ENCODE data around the gene SLC32A1. TPM values are rescaled to one million over a fixed set of nuclear protein-coding genes. Genes with fewer than 3 reads are reported as not detected.

The SLC32A1 gene
- total RNA-seq, 4 donors from 2014 or later = not detected

- Histone ChIP-seq H3K4me3 (no peak overlapping the region), H3K9me3 (no peaks in the 10 kb centered on the region), H3K4me1 (no peaks in the 10 kb centered on the region), H3K36me3 (no peaks in the 10 kb centered on the region), H3K27ac (no peak overlapping the region), H3K27me3 (peaks cover 0 to 23% of the 10 kb centered on the region in 2 donors)
- TF ChIP-seq EP300 (IDR thresholded peaks at IDR 0.05) (no peak), POLR2A (IDR thresholded peaks at IDR 0.05) (no peak)
- TF ChIP-seq, protein P1, sequence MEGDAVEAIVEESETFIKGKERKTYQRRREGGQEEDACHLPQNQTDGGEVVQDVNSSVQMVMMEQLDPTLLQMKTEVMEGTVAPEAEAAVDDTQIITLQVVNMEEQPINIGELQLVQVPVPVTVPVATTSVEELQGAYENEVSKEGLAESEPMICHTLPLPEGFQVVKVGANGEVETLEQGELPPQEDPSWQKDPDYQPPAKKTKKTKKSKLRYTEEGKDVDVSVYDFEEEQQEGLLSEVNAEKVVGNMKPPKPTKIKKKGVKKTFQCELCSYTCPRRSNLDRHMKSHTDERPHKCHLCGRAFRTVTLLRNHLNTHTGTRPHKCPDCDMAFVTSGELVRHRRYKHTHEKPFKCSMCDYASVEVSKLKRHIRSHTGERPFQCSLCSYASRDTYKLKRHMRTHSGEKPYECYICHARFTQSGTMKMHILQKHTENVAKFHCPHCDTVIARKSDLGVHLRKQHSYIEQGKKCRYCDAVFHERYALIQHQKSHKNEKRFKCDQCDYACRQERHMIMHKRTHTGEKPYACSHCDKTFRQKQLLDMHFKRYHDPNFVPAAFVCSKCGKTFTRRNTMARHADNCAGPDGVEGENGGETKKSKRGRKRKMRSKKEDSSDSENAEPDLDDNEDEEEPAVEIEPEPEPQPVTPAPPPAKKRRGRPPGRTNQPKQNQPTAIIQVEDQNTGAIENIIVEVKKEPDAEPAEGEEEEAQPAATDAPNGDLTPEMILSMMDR (IDR thresholded peaks at IDR 0.05) = no peak
- no peak for DNase-seq (ENCODE audit: low spot score in 2 of 2)
- 72 to 80% methylated on average over 3 of the region's 3 CpGs for WGBS, 2 donors
These were observed 23.4 kb upstream of the SLC32A1 start for GRCh38 chr20:38700926-38701325.

- no peak for DNase-seq (ENCODE audit: low spot score in 2 of 2)
- Histone ChIP-seq H3K36me3 (no peaks in the 10 kb centered on the region), H3K27me3 (peaks cover 0 to 31% of the 10 kb centered on the region in 2 donors), H3K27ac (no peak overlapping the region), H3K4me3 (no peak overlapping the region), H3K4me1 (no peaks in the 10 kb centered on the region), H3K9me3 (no peaks in the 10 kb centered on the region)
- 72 to 75% methylated on average over 3 of the region's 3 CpGs for WGBS, 2 donors
- TF ChIP-seq POLR2A (IDR thresholded peaks at IDR 0.05) = no peak
- no peak for TF ChIP-seq EP300 (IDR thresholded peaks at IDR 0.05)
- TF ChIP-seq, protein P1 (IDR thresholded peaks at IDR 0.05) = no peak
These were observed 20.8 kb upstream of the SLC32A1 start for GRCh38 chr20:38703526-38703925.

DNA sequence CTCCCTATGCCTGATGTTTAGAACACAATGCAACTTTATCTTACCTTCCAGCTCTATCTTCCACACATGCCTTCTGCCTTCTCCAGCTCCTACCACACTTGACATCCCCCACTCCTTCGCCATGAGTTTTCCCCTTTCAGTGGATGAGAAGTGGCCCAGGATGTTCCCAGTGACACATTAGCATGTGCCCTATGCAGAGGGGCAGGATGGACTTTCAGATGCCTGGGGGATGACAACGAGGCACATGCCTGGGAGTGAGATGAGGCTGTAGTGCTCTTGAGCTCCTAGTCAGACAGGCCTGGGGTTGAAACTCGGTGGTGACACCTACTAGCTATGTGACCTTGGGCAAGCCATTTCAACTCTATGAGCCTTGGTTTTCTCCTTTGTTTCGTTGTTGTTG is 20.1 kb upstream of the SLC32A1 start:
- TF ChIP-seq EP300 (IDR thresholded peaks at IDR 0.05) (no peak), POLR2A (IDR thresholded peaks at IDR 0.05) (no peak)
- TF ChIP-seq, protein P1 (IDR thresholded peaks at IDR 0.05) = no peak
- WGBS, 2 donors = 59 to 64% methylated on average over 4 of the region's 4 CpGs
- Histone ChIP-seq H3K27me3 (peaks cover 0 to 31% of the 10 kb centered on the region in 2 donors), H3K36me3 (no peaks in the 10 kb centered on the region), H3K4me3 (no peak overlapping the region), H3K4me1 (no peaks in the 10 kb centered on the region), H3K27ac (no peak overlapping the region), H3K9me3 (no peaks in the 10 kb centered on the region)
- no peak for DNase-seq (ENCODE audit: low spot score in 2 of 2)

GRCh38 chr20:38706509-38706908 is 17.8 kb upstream of the SLC32A1 start:
- H3K27me3 ChIP-seq = peaks cover 0 to 18% of the 10 kb centered on the region in 2 donors
- WGBS, 2 donors = 9 to 14% methylated on average over 7 of the region's 7 CpGs
- no peaks in the 10 kb centered on the region for H3K36me3 ChIP-seq
- H3K27ac ChIP-seq = no peak overlapping the region
- H3K4me1 ChIP-seq = no peaks in the 10 kb centered on the region
- DNase-seq (ENCODE audit: low spot score in 2 of 2) = no peak
- H3K4me3 ChIP-seq = no peak overlapping the region
- H3K9me3 ChIP-seq = no peaks in the 10 kb centered on the region
- TF ChIP-seq POLR2A (IDR thresholded peaks at IDR 0.05) = no peak
- TF ChIP-seq, protein P1 (IDR thresholded peaks at IDR 0.05) = no peak
- TF ChIP-seq EP300 (IDR thresholded peaks at IDR 0.05) = no peak

DNA sequence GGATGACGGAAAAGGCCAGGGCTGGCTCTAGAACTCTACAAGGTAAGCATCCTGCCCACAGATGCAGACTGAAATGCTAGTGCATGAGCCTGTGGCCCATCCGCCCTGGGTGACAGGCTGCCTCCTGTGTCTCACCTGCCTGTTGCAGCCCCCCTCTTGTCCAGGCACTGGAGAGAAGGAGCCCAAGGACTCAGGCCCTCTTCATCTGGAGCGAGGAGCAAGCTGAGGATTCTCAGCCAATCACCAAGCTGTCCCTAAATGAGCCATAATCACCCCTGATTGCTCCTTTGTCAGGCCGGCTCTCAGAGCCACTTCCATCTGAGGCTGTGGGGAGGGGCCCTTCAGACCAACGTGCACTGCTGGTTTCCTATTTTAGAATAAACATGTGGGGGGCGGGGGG is 10.0 kb upstream of the SLC32A1 start:
- no peaks in the 10 kb centered on the region for H3K4me1 ChIP-seq
- H3K9me3 ChIP-seq = no peaks in the 10 kb centered on the region
- peaks cover 0 to 63% of the 10 kb centered on the region in 2 donors for H3K27me3 ChIP-seq
- H3K27ac ChIP-seq = no peak overlapping the region
- no peak overlapping the region for H3K4me3 ChIP-seq
- no peak for DNase-seq (ENCODE audit: low spot score in 2 of 2)
- H3K36me3 ChIP-seq = no peaks in the 10 kb centered on the region
- WGBS, 2 donors = 9 to 15% methylated on average over 6 of the region's 6 CpGs
- TF ChIP-seq POLR2A (IDR thresholded peaks at IDR 0.05) = no peak
- TF ChIP-seq, protein P1 (IDR thresholded peaks at IDR 0.05) = no peak
- no peak for TF ChIP-seq EP300 (IDR thresholded peaks at IDR 0.05)

All from tibial nerve (tissue), 4 donors.